WTC11 (cell line): ENCODE results near the gene ZNF135. TPM values are rescaled to one million over a fixed set of nuclear protein-coding genes. Genes with fewer than 3 reads are reported as not detected.
A peak's percentile ranks its signal among the peaks of the same experiment; 100 is the strongest.

ENCODE experiments used
- ATAC-seq: fragments of 200-7000 bp; cut with Tn5 transposase; 2 replicates; pipeline ENCODE4 v1.10.0; 2021; ENCODE audit warnings: mild to moderate bottlenecking, moderate library complexity
- CTCF ChIA-PET: fragments of 300-600 bp; sonication (Branson Sonifier 250); formaldehyde crosslinking; loops from one replicate; lab custom pipeline; 2021; ENCODE audit warnings: antibody characterized with exemption; lab: Charles Lee
- POLR2A ChIA-PET: fragments of 350-600 bp; sonication (Branson Sonifier 250); formaldehyde crosslinking; loops from one replicate; lab custom pipeline; 2021; ENCODE audit warnings: antibody characterized with exemption; lab: Charles Lee
- DNase-seq: peaks from one replicate; pipeline ENCODE4 v3.0.0; 2021; ENCODE audit warnings: low spot score
- H3K27ac Mint-ChIP-seq: 2 replicates; pipeline ENCODE4 v1.8.0; 2021; ENCODE audit warnings: mixed read lengths
- H3K27me3 Mint-ChIP-seq: 2 replicates; pipeline ENCODE4 v1.8.0; 2021; ENCODE audit warnings: low read depth, mild to moderate bottlenecking, moderate library complexity, mixed read lengths
- H3K36me3 Mint-ChIP-seq: 2 replicates; pipeline ENCODE4 v1.8.0; 2021; ENCODE audit warnings: mixed read lengths
- H3K4me1 Mint-ChIP-seq: 2 replicates; pipeline ENCODE4 v1.8.0; 2022; ENCODE audit warnings: mixed read lengths
- H3K4me3 Mint-ChIP-seq: 2 replicates; pipeline ENCODE4 v1.8.0; 2021; ENCODE audit warnings: mild to moderate bottlenecking, moderate library complexity, mixed read lengths
- H3K9me3 Mint-ChIP-seq: 2 replicates; pipeline ENCODE4 v1.8.0; 2021; ENCODE audit warnings: mixed read lengths
- ATF1 ChIP-seq: sonication (generic); formaldehyde crosslinking; IDR thresholded peaks from 2 replicates; pipeline ENCODE4 v1.8.1; 2023; ENCODE audit warnings: mild to moderate bottlenecking, moderate library complexity, missing genetic modification reagents
- CREM ChIP-seq: sonication (generic); formaldehyde crosslinking; IDR thresholded peaks from 2 replicates; pipeline ENCODE4 v1.8.1; 2022; ENCODE audit warnings: mild to moderate bottlenecking, missing genetic modification reagents, moderate library complexity
- ETV6 ChIP-seq: sonication (generic); formaldehyde crosslinking; IDR thresholded peaks from 2 replicates; pipeline ENCODE4 v1.8.1; 2022; ENCODE audit warnings: mild to moderate bottlenecking, missing genetic modification reagents
- FOXP4 ChIP-seq: sonication (generic); formaldehyde crosslinking; IDR thresholded peaks from 2 replicates; pipeline ENCODE4 v1.8.0; 2022; ENCODE audit warnings: mild to moderate bottlenecking, missing genetic modification reagents
- JAZF1 ChIP-seq: fragments of 250-450 bp; sonication (Bioruptor Pico); IDR thresholded peaks from 2 replicates; pipeline ENCODE4 v1.9.0; 2021; ENCODE audit warnings: moderate library complexity, mild to moderate bottlenecking, inconsistent platforms
- MYBL2 ChIP-seq: sonication (generic); formaldehyde crosslinking; IDR thresholded peaks from 2 replicates; pipeline ENCODE4 v1.8.1; 2023; ENCODE audit warnings: mild to moderate bottlenecking, moderate library complexity, missing genetic modification reagents
- NFYB ChIP-seq: sonication (generic); formaldehyde crosslinking; conservative IDR thresholded peaks from 2 replicates; pipeline ENCODE4 v1.8.0; 2022; ENCODE audit warnings: low read depth, missing genetic modification reagents
- NR2C2 ChIP-seq: sonication (generic); formaldehyde crosslinking; IDR thresholded peaks from 2 replicates; pipeline ENCODE4 v1.8.0; 2022; ENCODE audit warnings: mild to moderate bottlenecking, missing genetic modification reagents
- NR3C1 ChIP-seq: sonication (generic); formaldehyde crosslinking; conservative IDR thresholded peaks from 2 replicates; pipeline ENCODE4 v1.8.1; 2023; ENCODE audit warnings: low read depth, mild to moderate bottlenecking, missing genetic modification reagents
- SMAD3 ChIP-seq: sonication (generic); formaldehyde crosslinking; IDR thresholded peaks from 2 replicates; pipeline ENCODE4 v1.8.0; 2022; ENCODE audit warnings: missing genetic modification reagents, mild to moderate bottlenecking, borderline replicate concordance
- SOX15 ChIP-seq: fragments of 250-450 bp; sonication (Bioruptor Pico); IDR thresholded peaks from 2 replicates; pipeline ENCODE4 v1.9.0; 2021; ENCODE audit warnings: mild to moderate bottlenecking
- TCF7 ChIP-seq: sonication (generic); formaldehyde crosslinking; IDR thresholded peaks from 2 replicates; pipeline ENCODE4 v1.8.0; 2022; ENCODE audit warnings: mild to moderate bottlenecking, low read depth, missing genetic modification reagents, moderate library complexity
- ZNF232 ChIP-seq: sonication (generic); formaldehyde crosslinking; IDR thresholded peaks from 2 replicates; pipeline ENCODE4 v1.8.0; 2022; ENCODE audit warnings: mild to moderate bottlenecking, missing genetic modification reagents
- ZNF263 ChIP-seq: sonication (generic); formaldehyde crosslinking; IDR thresholded peaks from 2 replicates; pipeline ENCODE4 v1.8.1; 2022; ENCODE audit warnings: low read depth, mild to moderate bottlenecking, moderate library complexity, missing genetic modification reagents
- ZNF317 ChIP-seq: sonication (generic); formaldehyde crosslinking; IDR thresholded peaks from 2 replicates; pipeline ENCODE4 v1.8.1; 2023; ENCODE audit warnings: low read depth, mild to moderate bottlenecking, moderate library complexity, missing genetic modification reagents, borderline replicate concordance
- ZNF532 ChIP-seq: fragments of 250-450 bp; sonication (Bioruptor Pico); IDR thresholded peaks from 2 replicates; pipeline ENCODE4 v1.9.0; 2021; ENCODE audit warnings: mild to moderate bottlenecking, borderline replicate concordance
- total RNA-seq: library from RNA; stranded (reverse); gene quantifications from 3 replicates; pipeline ENCODE4 v1.2.3, GENCODE V29; 2021
- TF ChIP-seq, protein P1 (sequence below): sonication (generic); formaldehyde crosslinking; IDR thresholded peaks from 2 replicates; pipeline ENCODE4 v1.8.0; 2022; ENCODE audit warnings: mild to moderate bottlenecking, missing genetic modification reagents
- TF ChIP-seq, protein P2 (sequence below): sonication (generic); formaldehyde crosslinking; IDR thresholded peaks from 2 replicates; pipeline ENCODE4 v1.8.1; 2023; ENCODE audit warnings: mild to moderate bottlenecking, missing genetic modification reagents, moderate library complexity
- TF ChIP-seq, protein P3 (sequence below): sonication (generic); formaldehyde crosslinking; IDR thresholded peaks from 2 replicates; pipeline ENCODE4 v1.8.0; 2023; ENCODE audit warnings: mild to moderate bottlenecking, missing genetic modification reagents

Gene ZNF135
- total RNA-seq, 1 experiment from 2014 or later = 5.6 TPM

DNA sequence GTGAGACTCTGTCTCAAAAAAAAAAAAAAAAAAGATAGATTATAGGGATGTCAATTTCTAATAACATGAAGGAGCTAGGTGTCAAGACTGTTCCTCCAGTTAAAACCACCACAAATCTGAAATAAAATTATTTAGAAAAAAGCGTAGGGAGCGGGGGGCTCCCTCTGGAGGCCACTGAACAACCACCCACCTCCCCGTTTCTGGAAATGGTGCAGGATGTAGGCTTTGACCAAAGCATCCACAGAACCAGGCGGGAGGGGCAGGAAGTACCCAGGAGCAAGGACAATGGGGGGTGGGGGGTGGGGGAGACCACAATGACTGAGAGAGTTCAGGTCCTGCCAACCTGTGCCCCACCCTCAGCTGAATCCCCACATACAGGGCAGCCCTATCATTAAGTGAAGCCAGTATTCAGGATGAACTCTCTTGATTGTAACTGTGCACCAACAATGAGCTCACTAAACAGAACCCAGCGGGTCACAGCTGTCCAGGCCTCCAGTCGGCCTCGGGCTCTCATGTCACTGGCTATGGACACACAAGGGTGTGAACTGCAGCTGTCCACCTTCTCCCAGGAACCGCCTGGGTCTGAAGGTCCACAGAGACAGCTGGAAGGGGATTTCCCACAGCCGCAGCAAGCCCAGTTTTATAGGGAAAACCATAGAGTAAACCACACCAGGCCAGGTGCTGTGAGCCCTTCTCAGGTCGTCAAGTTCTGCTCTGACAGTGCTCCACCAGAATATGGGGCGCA lies 32.3 kb downstream of the ZNF135 start (continued):
- TF ChIP-seq NR2C2 (CRISPR knock-in tag) = no peak

- Mint-ChIP-seq H3K27me3 (no peaks in the 10 kb centered on the region), H3K9me3 (no peaks in the 10 kb centered on the region), H3K27ac (0 out of 2 replicates have a peak overlapping the region, but pooled peaks have one; percentile 34), H3K4me3 (no peak overlapping the region), H3K4me1 (peaks cover 13% of the 10 kb centered on the region), H3K36me3 (peaks cover 7% of the 10 kb centered on the region; the same call in 1 of the 2 replicates)
- ChIA-PET POLR2A (interaction anchor here (0.6 to 0.9 kb wide), 2 partner anchors 34 to 41 kb away, joined by 4 read pairs; partner anchors contain the start of gene ZNF135), CTCF (interaction anchor here (0.6 to 3.1 kb wide), 6 partner anchors 31 to 151 kb away, joined by 3 to 15 read pairs (median 6); partner anchors contain the start of gene ZNF274)
- ATAC-seq = no peak
- TF ChIP-seq MYBL2 (CRISPR knock-in tag) (no peak), SOX15 (CRISPR knock-in tag) (no peak), ZNF232 (CRISPR knock-in tag) (no peak), ZNF317 (CRISPR knock-in tag) (no peak), CREM (CRISPR knock-in tag) (no peak), ATF1 (no peak), NR3C1 (no peak), SMAD3 (CRISPR knock-in tag) (no peak), FOXP4 (CRISPR knock-in tag) (no peak), TCF7 (CRISPR knock-in tag) (no peak), ZNF263 (no peak), ETV6 (CRISPR knock-in tag) (no peak), JAZF1 (CRISPR knock-in tag) (no peak), NFYB (CRISPR knock-in tag) (no peak), ZNF532 (CRISPR knock-in tag) (no peak)
- TF ChIP-seq, protein P1, sequence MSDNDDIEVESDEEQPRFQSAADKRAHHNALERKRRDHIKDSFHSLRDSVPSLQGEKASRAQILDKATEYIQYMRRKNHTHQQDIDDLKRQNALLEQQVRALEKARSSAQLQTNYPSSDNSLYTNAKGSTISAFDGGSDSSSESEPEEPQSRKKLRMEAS (CRISPR knock-in tag) = no peak
- TF ChIP-seq, protein P2, sequence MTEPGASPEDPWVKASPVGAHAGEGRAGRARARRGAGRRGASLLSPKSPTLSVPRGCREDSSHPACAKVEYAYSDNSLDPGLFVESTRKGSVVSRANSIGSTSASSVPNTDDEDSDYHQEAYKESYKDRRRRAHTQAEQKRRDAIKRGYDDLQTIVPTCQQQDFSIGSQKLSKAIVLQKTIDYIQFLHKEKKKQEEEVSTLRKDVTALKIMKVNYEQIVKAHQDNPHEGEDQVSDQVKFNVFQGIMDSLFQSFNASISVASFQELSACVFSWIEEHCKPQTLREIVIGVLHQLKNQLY = no peak
- TF ChIP-seq, protein P3, sequence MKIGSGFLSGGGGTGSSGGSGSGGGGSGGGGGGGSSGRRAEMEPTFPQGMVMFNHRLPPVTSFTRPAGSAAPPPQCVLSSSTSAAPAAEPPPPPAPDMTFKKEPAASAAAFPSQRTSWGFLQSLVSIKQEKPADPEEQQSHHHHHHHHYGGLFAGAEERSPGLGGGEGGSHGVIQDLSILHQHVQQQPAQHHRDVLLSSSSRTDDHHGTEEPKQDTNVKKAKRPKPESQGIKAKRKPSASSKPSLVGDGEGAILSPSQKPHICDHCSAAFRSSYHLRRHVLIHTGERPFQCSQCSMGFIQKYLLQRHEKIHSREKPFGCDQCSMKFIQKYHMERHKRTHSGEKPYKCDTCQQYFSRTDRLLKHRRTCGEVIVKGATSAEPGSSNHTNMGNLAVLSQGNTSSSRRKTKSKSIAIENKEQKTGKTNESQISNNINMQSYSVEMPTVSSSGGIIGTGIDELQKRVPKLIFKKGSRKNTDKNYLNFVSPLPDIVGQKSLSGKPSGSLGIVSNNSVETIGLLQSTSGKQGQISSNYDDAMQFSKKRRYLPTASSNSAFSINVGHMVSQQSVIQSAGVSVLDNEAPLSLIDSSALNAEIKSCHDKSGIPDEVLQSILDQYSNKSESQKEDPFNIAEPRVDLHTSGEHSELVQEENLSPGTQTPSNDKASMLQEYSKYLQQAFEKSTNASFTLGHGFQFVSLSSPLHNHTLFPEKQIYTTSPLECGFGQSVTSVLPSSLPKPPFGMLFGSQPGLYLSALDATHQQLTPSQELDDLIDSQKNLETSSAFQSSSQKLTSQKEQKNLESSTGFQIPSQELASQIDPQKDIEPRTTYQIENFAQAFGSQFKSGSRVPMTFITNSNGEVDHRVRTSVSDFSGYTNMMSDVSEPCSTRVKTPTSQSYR (CRISPR knock-in tag) = no peak
- DNase-seq = no peak
Measured at GRCh38 chr19:58093071-58093470, 34.0 kb downstream of the ZNF135 start.
